GM19351 (cell line): ENCODE data around the gene NUPR2.
"Not testable (repeated sequence)": the region's sequence is repeated elsewhere in the genome, so short reads cannot be mapped to it uniquely, and the experiment has no call there.

Experiments
- ATAC-seq: cut with Tn5 transposase; IDR thresholded peaks from one replicate; pipeline ENCODE4 v1.9.1; 2021; ENCODE audit warnings: mild to moderate bottlenecking, moderate library complexity; ENCODE audit not compliant: unreplicated experiment

The NUPR2 gene, protein sequence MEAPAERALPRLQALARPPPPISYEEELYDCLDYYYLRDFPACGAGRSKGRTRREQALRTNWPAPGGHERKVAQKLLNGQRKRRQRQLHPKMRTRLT

DNA sequence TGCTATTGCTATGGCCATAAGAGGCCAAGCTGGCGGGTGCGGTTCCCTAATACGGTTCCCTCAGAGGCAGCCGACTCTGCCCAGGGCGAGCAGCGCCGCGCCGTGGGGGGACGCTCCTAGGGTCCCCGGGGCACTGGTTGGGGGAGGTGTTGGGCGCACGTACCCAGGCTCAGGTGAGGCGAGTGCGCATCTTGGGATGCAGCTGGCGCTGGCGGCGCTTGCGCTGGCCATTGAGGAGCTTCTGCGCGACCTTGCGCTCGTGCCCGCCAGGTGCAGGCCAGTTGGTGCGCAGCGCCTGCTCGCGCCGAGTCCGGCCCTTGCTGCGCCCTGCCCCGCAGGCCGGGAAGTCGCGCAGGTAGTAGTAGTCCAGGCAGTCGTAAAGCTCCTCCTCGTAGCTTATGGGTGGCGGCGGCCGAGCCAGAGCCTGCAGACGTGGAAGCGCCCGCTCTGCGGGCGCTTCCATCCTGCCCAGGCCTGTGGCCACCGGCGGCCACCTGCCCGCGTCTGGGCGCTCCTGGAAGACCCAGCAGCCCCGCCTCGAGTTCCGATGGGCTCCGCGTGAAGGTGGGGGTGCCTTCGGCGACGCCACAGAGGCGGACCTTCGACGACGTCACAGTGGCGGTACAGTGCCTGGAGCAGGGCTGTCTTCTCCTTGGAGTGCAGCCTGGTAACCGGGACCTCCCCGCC, at the start of gene NUPR2:
TSS of gene NUPR2 (minus strand) at position 566 of the 687 bp plus-strand sequence. CDS start at position 463, 103 bp downstream.
- ATAC-seq, result no peak

DNA sequence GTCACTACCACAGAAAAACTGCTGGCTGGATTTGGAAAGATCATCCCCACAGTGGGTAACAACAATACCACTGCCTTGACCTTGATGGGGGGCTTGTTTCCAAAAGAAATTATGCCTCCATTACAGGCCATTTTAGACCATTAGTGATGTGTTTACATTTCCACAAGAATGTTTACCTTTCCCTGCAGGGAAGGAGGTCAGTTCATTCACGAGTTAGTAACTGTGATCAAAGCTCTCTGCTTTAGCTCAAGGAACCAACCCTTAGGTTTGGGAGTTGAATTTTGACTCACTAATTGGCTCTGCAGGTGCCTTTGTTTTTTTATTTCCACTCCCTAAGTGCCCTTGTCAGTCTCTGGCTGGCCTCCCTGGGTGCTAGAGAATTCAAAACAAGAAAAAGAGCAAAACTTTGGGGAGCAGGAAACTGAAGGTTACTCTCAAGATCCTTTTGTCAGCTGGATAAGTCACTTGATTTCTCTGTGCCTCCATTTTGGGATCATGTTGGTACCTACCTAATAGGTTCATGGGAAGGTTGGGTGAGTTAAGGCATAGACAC, 41.1 kb upstream of the NUPR2 start:
- no peak for ATAC-seq

DNA sequence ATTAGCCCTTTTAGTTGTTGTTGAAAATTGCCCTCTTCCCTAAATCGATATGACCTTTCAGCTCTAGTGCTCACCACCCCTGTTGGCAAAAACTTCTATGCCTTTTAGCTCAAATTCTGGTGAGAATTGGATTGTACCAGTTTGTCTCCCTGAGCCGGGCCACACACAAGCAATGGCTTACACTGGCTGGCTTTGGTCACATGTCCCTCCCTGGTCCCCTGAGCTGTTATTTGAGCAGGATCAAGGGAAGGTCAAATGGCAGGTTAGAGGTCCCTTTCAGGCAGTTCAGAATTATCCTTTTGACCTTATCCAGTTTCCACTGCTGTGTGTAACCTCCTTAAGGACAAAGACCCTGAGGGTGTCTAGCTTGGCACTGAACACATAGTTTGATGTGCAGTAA, 14.8 kb upstream of the NUPR2 start:
- ATAC-seq, result not testable (repeated sequence)

DNA sequence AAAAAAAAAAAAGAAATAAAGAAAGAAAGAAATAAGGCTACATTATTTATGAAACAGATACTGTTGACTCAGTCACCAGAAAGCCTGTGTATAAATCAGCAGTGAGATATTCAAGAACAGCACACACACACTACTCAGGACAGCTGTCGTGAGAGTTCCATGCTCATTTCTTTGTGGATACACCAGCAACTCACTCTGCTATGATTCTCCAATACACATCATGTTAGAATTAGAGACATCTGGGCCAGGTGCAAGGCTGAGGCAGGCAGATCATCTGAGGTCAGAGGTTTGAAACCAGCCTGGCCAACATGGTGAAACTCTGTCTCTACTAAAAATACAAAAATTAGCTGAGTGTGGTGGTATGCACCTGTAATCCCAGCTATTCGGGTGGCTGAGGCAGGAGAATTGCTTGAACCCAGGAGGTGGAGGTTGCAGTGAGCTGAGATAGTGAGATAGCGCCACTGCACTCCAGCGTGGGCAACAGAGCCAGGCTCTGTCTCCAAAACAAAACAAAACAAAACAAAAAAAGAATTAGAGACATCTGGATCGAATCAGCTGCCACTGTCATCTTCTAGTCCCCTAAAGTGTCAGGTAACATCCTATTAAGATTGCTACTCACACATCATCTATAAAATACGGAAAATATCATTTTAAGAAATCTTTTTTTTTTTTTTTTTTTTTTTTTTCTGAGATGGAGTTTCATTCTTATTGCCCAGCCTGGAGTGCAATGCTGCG, 11.2 kb upstream of the NUPR2 start:
- no peak for ATAC-seq

DNA sequence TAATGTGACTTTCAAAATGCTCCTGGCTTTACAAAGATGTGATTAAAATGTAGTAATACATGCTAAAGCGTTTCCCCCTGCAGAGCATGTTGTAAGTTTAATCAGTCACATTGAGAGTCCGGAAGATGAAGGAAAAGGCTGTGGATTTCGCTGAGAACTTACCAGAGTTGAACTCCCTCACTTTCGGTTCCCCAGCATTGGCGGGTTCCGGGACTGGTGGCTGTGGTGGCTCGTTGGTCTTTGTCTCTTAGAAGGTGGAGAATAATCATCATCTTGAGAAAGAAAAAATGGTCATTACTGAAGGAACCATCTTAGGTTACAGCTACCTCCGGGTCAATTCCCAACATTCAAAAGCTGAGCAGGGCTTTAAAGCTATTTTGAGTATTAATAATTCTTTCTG, 9.6 kb upstream of the NUPR2 start:
- no peak for ATAC-seq

DNA sequence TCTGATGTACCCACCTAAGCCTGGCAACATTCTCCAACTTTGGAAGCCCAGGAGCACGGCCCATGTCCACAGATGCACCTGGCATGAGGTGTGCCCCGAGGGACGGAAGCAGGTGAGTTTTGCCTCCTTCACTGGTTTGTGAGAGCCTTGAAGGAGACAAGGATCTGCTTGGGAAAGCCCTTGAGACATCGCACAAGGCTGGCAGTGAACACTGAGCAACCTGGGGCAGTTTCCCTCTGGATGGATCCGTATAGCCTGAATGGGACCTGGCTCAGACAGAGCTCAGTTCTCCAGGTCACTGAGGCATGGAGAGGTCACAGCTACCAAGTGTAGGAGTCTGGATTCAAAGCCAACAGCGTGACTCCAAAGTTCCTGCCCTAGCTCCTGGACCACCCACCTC, 8.8 kb upstream of the NUPR2 start:
- no peak for ATAC-seq

DNA sequence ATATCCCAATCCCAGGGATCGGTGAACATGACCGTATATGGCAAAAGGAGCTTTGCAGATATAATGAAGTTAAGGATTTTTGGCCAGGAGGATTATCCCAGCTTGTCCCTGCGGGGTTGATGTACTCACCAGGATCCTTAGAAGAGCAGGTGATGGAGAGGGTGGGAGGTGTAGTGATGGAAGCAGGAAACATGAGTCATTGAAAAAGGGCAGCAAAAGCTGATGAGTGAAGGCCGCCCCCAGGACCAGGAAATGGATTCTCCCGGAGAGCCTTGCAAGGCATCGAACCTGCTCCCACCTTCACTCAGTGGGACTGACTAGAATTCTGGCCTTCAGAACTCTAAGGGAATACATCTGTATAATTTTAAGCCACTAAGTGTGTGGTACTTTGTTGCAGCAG, 5.2 kb upstream of the NUPR2 start:
- no peak for ATAC-seq

DNA sequence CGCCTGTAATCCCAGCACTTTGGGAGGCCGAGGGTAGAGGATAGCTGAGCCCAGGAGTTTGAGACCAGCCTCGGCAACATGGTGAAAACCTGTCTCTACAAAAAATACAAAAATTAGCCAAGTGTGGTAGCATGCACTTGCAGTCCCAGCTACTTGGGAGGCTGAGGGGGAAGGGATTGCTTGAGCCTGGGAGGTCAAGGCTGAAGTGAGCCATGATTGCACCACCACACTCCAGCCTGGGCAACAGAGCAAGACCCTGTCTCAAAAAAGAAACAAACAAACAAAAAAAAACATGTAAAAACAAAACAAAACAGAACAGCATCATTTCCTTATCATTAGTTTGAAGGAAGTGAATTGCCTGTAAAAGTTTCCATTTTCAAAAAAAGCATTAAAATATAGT, 4.0 kb downstream of the NUPR2 start:
- ATAC-seq, result not testable (repeated sequence)

DNA sequence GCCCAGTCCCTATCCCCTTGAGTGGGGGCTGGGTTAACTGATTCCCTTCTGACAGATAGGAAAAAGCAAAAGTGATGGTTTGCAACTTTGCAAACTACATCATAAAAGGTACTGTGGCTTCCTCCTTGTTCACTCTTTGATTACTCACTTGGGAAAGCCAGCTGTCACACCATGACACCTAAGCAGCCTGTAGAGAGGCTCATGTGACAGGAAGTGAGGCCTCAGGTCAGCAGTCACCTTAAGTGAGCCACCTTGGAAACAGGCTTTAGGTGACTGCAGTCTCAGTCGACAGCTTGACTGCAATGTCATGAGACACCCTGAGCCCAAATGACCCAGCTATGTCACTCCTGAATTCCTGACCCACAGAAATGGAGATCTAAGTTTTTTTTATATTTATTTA, 5.6 kb downstream of the NUPR2 start:
- ATAC-seq, result no peak

DNA sequence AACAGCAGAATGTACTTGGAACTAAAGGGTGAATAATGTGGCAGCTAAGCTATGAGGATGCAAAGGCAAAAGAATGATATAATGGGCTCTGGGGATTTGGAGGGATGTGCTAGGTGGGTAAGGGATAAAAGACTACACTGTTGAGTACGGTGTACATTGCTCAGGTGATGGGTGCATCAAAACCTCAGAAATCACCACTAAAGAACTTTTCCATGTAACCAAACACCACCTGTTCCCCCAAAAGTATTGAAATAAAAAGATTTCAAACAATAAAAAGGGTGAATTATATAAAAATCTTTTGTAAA, 8.3 kb downstream of the NUPR2 start:
- no peak for ATAC-seq

DNA sequence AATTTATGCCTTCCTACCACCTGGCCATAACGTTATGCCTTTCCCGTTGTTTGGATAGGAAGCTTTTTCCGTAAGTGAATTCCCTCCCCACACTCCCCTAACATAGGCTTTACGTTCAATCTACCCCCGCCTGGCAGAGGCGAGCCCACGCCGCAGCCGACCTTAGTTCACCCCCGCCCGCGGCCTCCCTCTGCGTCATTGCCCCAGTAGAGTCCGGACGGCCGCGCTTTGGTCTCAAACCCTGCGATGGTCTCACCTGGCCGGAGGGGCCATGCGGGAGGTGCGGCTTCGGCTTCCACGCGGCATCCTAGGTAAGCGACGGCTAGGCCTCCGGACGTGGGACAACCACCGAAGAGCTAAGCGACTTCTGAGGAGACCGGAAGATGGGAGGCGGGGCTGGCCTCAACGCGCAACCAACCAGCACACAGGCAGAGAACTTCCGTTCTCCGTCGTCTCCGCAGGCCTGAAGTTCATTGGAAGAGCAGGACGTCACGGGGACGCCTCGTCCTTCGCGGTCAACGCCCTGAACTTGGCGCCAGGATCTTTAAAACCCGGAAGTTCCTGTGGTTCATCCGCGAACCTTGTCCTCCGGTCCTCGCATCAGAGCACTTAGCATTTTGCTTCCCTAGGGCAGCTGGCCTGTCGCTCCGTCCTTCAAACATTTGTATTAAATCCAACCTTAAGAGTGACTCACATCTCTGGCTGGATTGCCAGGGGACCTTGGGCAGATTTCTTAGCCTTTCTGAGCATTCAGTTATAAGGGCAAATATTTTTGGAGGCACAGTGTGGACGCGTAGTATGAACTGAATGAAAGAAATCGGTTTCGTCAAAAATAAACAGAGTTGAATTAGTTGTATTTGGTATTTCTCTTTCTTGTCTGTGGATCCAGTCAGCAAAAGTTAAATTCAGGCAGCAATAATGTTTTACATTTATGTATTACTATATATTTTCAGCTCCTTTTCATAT, 9.8 kb downstream of the NUPR2 start, which contains the start of gene CHCHD2:
TSS of gene CHCHD2 (minus strand) at position 369 of the 966 bp plus-strand sequence. CDS start at position 306, 63 bp downstream.
- ATAC-seq, result peak; percentile 99

DNA sequence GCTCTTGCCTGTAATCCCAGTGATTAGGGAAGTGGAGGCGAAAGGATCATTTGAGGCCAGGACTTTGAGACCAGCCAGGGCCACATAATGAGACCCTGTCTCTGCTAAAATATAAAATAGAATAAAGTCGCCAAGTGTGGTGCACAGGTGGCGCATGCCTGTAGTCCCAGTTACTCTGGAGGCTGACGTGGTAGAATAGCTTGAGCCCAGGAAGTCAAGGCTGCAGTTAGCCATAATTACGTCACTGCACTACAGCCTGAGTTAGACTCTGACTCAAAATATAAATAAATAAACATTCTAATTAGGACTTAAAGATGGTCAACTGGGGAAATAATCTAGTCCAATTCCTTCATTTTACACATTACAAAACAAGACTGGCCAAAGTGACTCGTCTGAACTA, 10.7 kb downstream of the NUPR2 start:
- ATAC-seq, result peak; percentile 31

DNA sequence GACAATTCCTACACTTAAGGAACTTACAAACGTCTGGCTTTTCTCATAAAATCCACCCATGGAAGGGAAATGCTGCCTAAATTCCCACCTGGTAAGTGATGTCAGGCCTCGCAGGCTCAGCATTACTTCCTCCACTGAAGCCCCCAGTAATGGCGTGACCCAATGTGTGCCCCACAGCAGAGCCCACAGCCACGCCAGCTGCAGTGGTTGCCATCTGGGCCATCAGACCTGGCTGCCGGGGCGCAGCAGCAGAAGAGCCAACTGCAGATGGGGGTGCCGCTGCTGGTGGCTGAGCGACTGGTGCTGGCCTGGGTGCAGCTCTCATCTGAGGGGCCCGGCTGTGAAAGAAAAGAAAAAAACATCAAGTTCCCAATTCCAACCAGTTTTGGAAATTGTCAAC, 12.1 kb downstream of the NUPR2 start:
- not testable (repeated sequence) for ATAC-seq

DNA sequence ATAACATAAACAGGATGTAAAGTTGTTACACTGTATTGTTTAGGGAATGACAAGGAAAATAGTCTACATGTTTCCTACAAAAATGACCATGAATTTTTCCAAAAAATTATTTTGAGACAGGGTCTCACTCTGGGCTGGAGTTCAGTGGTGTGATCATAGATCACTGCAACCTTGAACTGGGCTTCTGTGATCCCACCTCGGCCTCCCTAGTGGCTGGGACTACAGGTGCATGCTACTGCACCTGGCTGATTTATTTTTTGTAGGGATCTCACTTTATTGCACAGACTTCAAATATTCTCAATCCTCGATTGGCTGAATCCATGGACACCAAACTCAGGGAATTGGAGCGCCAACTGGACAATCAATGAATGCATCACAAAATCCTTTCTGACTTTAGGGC, 16.6 kb downstream of the NUPR2 start:
- no peak for ATAC-seq

DNA sequence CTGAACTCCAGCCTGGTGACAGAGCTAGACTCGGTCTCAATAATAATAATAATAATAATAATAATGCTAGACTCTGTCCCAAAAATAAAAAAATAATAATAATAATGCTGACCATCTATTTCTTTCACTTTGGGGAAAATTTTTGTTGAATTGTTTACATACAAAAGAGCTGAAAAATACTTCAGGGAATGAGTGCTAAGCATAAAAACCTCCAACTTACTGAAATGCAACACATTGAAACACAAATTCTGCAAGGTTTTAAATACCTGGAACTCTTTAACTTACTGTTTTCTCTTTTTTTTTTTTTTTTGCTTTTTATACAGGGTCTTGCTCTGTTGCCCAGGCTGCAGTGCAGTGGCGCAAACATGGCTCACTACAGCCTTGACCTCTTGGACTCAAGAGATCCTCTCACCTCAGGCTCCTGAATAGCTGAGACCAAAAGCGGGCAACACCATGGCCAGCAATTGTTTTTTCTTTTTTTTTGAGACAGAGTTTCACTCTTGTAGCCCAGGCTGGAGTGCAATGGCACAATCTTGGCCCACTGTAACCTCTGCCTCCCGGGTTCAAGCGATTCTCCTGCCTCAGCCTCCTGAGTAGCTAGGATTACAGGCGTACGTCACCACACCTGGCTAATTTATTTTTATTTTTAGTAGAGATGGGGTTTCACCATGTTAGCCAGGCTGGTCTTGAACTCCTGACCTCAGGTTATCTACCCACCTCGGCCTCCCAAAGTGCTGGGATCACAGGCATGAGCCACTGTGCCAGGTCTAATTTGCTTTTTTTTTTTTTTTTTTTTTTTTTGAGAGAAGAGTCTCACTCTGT, 17.8 kb downstream of the NUPR2 start:
- not testable (repeated sequence) for ATAC-seq

DNA sequence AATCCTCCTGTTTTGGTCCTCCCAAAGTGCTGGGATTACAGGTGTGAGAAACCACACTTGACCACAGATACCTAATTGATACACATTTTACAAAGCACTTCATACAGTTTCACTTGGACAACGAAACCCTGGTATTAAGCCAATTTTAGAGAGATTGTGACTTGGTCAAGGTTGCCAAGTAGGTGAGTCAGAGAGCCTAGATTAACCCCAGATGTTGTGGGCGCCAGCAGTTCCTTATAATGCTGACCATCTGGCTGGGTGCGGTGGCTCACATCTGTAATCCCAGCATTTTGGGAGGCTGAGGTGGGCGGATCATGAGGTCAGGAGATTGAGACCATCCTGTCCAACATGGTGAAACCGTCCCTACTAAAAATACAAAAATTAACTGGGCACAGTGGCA, 18.5 kb downstream of the NUPR2 start:
- ATAC-seq, result no peak

DNA sequence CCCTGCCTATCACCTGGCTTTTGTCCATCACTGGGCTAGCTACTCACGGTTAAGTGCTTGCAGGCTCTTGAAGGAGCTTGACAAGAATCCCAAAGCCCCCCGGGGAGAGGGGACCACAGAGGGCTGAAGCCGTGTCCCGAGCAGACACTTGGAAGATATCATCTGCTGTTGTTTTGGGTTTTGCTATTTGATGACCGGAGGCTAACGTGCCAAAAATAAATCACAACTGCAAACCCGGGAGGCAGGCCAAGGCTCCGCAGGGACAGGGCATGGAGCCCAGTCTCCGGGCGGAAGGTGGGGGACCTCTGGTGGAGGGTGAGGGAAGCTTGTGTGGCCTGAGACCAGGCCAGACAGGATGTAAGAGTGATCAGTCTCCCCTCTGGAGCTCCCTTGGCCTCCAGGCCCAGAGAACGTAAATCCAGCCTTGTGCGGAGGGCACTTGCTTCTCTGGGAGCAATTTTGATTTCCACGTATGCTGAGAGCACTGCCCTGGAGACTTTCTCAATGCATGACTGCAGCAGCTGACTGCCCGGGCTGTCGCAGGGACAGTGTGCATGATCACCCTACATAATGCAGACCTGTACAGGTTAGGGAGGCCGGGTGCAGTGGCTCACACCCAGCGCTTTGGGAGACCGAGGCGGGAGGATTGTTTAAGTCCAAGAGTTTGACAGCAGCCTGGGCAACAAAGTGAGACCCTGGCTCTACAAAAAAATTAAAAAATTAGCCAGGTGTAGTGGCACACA, 23.3 kb downstream of the NUPR2 start, which contains the start of gene PHKG1:
TSS of gene PHKG1 (minus strand) at position 164 of the 743 bp plus-strand sequence. CDS start 4,011 bp downstream, outside the sequence.
- no peak for ATAC-seq

DNA sequence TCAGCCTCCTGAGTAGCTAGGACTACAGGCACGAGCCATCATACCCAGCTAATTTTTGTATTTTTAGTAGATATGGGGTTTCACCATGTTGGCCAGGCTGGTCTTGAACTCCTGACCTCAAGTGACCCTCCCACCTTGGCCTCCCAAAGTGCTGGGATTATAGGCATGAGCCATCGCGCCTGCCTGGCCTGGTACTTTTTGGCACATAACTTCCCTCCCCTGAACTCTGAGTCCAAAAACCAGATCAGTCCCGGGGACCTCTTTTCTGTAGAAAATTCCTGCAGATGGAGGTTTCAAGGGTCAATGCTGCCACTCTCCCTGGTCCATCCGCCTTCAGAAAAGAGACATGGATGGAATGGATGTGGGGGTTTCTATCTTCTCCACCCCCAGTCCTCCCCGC, 23.8 kb downstream of the NUPR2 start:
- not testable (repeated sequence) for ATAC-seq

DNA sequence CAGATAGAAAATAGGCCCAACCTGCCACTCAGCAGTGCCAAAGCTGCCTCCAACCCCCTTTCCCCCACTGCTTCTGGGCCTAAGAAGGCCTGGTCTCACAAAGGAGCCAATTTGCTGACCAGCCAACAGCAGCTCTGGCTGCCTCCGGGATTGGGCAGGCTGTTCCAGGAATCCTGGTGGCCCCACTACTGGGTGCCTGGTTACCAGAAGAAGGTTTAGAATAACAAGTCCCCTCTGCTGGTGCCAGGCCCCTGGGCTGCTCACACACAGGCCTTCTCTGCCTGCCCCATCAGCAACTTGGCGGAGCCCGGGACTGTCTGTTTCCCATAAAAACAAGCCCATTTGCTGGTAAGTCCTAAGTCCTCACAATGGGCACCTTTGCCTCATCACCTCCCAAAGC, 24.6 kb downstream of the NUPR2 start:
- ATAC-seq, result no peak
